ENCODE data around the gene ILDR1. TPM values are rescaled to one million over a fixed set of nuclear protein-coding genes. Genes with fewer than 3 reads are reported as not detected.

ILDR1 gene
- total and polyA plus RNA-seq, 2 of the 4 experiments (the other 2 are of a cell fraction): not detected

DNA sequence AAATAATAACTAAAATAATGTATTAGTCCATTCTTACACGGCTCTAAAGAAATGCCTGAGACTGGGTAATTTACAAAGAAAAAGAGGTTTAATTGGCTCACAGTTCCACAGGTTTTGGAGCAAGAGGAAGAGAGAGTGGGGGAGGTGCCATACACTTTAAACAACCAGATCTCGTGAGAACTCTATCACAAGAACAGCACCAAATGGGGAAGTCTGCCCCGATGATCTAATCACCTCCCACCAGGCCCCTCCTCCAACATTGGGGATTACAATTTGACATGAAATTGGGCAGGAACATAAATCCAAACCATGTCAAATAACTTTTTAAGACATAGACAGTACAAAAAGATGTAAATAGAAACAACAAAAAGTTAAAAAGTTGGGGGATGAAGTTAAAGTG is 63.2 kb downstream of the ILDR1 start:
- intact Hi-C loops (cut with micrococcal nuclease): no loop called here

More for the DNA sequence above, 63.2 kb downstream of the ILDR1 start:
- TF ChIP-seq RAD21 (IDR thresholded peaks at IDR 0.05; ENCODE audit: low read length) (no peak), CHD1 (IDR thresholded peaks at IDR 0.05; ENCODE audit: low read depth, low read length) (no peak), BHLHE40 (IDR thresholded peaks at IDR 0.05; ENCODE audit: low read depth, low read length) (no peak), MAZ (IDR thresholded peaks at IDR 0.05; ENCODE audit: borderline replicate concordance, low read depth, low read length) (no peak), SMC3 (IDR thresholded peaks at IDR 0.05; ENCODE audit: low read depth, low read length) (no peak), FOS (IDR thresholded peaks at IDR 0.05; ENCODE audit: low read depth, low read length) (no peak), CEBPB (IDR thresholded peaks at IDR 0.05; ENCODE audit: low read depth, low read length) (no peak), MXI1 (IDR thresholded peaks at IDR 0.05; ENCODE audit: borderline replicate concordance, low read depth, low read length) (no peak), RCOR1 (IDR thresholded peaks at IDR 0.05; ENCODE audit: insufficient replicate concordance, low read length) (no peak), RFX5 (IDR thresholded peaks at IDR 0.05; ENCODE audit: low read depth, low read length) (no peak), MAFK (IDR thresholded peaks at IDR 0.05; ENCODE audit: low read depth, low read length) (no peak)
- TF ChIP-seq, protein P1, sequence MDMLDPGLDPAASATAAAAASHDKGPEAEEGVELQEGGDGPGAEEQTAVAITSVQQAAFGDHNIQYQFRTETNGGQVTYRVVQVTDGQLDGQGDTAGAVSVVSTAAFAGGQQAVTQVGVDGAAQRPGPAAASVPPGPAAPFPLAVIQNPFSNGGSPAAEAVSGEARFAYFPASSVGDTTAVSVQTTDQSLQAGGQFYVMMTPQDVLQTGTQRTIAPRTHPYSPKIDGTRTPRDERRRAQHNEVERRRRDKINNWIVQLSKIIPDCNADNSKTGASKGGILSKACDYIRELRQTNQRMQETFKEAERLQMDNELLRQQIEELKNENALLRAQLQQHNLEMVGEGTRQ (IDR thresholded peaks at IDR 0.05; ENCODE audit: low read depth, low read length): no peak
- TF ChIP-seq, protein P2, sequence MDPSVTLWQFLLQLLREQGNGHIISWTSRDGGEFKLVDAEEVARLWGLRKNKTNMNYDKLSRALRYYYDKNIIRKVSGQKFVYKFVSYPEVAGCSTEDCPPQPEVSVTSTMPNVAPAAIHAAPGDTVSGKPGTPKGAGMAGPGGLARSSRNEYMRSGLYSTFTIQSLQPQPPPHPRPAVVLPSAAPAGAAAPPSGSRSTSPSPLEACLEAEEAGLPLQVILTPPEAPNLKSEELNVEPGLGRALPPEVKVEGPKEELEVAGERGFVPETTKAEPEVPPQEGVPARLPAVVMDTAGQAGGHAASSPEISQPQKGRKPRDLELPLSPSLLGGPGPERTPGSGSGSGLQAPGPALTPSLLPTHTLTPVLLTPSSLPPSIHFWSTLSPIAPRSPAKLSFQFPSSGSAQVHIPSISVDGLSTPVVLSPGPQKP (IDR thresholded peaks at IDR 0.05; ENCODE audit: borderline replicate concordance, low read depth, low read length): no peak
- TF ChIP-seq, protein P3, sequence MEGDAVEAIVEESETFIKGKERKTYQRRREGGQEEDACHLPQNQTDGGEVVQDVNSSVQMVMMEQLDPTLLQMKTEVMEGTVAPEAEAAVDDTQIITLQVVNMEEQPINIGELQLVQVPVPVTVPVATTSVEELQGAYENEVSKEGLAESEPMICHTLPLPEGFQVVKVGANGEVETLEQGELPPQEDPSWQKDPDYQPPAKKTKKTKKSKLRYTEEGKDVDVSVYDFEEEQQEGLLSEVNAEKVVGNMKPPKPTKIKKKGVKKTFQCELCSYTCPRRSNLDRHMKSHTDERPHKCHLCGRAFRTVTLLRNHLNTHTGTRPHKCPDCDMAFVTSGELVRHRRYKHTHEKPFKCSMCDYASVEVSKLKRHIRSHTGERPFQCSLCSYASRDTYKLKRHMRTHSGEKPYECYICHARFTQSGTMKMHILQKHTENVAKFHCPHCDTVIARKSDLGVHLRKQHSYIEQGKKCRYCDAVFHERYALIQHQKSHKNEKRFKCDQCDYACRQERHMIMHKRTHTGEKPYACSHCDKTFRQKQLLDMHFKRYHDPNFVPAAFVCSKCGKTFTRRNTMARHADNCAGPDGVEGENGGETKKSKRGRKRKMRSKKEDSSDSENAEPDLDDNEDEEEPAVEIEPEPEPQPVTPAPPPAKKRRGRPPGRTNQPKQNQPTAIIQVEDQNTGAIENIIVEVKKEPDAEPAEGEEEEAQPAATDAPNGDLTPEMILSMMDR (conservative IDR thresholded peaks at IDR 0.05; ENCODE audit: low read depth, low read length): no peak
- Histone ChIP-seq H3K4me3 (ENCODE audit: insufficient read depth, low read depth, low read length) (no peak overlapping the region), H3K56ac (ENCODE audit: extremely low read depth, insufficient read depth, low read length) (no peak overlapping the region), H2AK9ac (replicated peaks; ENCODE audit: low read depth, low read length, poor library complexity) (no peak overlapping the region), H3K14ac (replicated peaks; ENCODE audit: low read depth, low read length) (no peak overlapping the region), H3K4ac (ENCODE audit: low read depth, low read length) (no peak overlapping the region), H3K9ac (ENCODE audit: low read depth, low read length) (no peak overlapping the region), H4K91ac (ENCODE audit: insufficient read depth, low read depth, low read length) (no peak overlapping the region), H3K79me1 (ENCODE audit: low read depth in 1 of 2, low read length in 2 of 2) (no peaks in the 10 kb centered on the region), H3K9me1 (ENCODE audit: insufficient read depth, low read length) (no peaks in the 10 kb centered on the region), H3K4me1 (ENCODE audit: control insufficient read depth, insufficient read depth, low read length) (no peaks in the 10 kb centered on the region), H3K23ac (ENCODE audit: low read depth, low read length) (no peak overlapping the region), H2BK120ac (ENCODE audit: low read depth, low read length) (no peak overlapping the region), H3K18ac (ENCODE audit: low read depth, low read length) (no peak overlapping the region), H2BK20ac (ENCODE audit: low read depth, low read length) (no peak overlapping the region), H2BK15ac (ENCODE audit: low read depth, low read length) (no peak overlapping the region), H4K8ac (ENCODE audit: low read depth in 2 of 2, low read length in 2 of 2) (no peak overlapping the region), H2AK5ac (ENCODE audit: low read depth, low read length) (no peak overlapping the region), H3K4me2 (ENCODE audit: low read depth, low read length) (no peak overlapping the region), H2AFZ (replicated peaks; ENCODE audit: low read length, poor library complexity) (no peak overlapping the region), H3K36me3 (ENCODE audit: control insufficient read depth, insufficient read depth, low read length) (no peaks in the 10 kb centered on the region), H2BK5ac (ENCODE audit: low read depth, low read length, poor library complexity, severe bottlenecking) (no peak overlapping the region), H3K27ac (ENCODE audit: insufficient read depth, low read length) (no peak overlapping the region), H4K20me1 (ENCODE audit: insufficient read depth, low read length) (no peaks in the 10 kb centered on the region), H3K27me3 (ENCODE audit: control insufficient read depth, insufficient read depth, low read length) (peaks cover 3% of the 10 kb centered on the region; the same call in 1 of the 2 replicates), H3K9me3 (ENCODE audit: control insufficient read depth, insufficient read depth, low read length) (no peaks in the 10 kb centered on the region), H4K5ac (ENCODE audit: low read depth, low read length) (no peak overlapping the region)
- ATAC-seq (ENCODE audit: low read depth) (no peak), DNase-seq (no peak)
- ChIA-PET POLR2A (ENCODE audit: unreplicated experiment) (no interaction called here), CTCF (no interaction called here)
- no TSS peak for BruUV-seq (replicated peaks)
- WGBS, 2 experiments (ENCODE audit: extremely low coverage in 2 of 2, insufficient read length in 1 of 2): no CpG with 5 or more reads among the region's 3 CpGs
- dilution Hi-C loops (cut with HindIII; ENCODE audit: low sequenced_read_pairs, unreplicated experiment): no loop called here
- in situ Hi-C loops (cut with MboI; ENCODE audit: low sequenced_read_pairs): no loop called here
